Left hindlimb (tissue), 1 donor: ENCODE measurements around the gene TRIM37.
A peak's percentile ranks its signal among the peaks of the same experiment; 100 is the strongest.
"Not testable (repeated sequence)": the region's sequence is repeated elsewhere in the genome, so short reads cannot be mapped to it uniquely, and the experiment has no call there.

Source experiments
- DNase-seq: peaks from one replicate; pipeline ENCODE4 v3.0.0-alpha.2; 2018

Gene TRIM37

GRCh38 chr17:59111539-59111938 lies 4.9 kb upstream of the TRIM37 start:
- DNase-seq: no peak

GRCh38 chr17:59110973-59111372 lies 4.3 kb upstream of the TRIM37 start:
- no peak for DNase-seq

GRCh38 chr17:59108400-59109102 lies 1.9 kb upstream of the TRIM37 start:
- DNase-seq: no peak

GRCh38 chr17:59107306-59107670 lies 608 bp upstream of the TRIM37 start:
- DNase-seq: no peak

- peak; percentile 75 for DNase-seq
These were observed 723 bp downstream of the TRIM37 start for GRCh38 chr17:59105852-59106462.

GRCh38 chr17:59101178-59101577 lies 5.5 kb downstream of the TRIM37 start:
- no peak for DNase-seq

- no peak for DNase-seq
These were observed 8.8 kb downstream of the TRIM37 start for GRCh38 chr17:59097876-59098275.

- no peak for DNase-seq
These were observed 11.7 kb downstream of the TRIM37 start for GRCh38 chr17:59094861-59095530.

- DNase-seq: peak; percentile 33
These were observed 12.9 kb downstream of the TRIM37 start for GRCh38 chr17:59093702-59094231.

GRCh38 chr17:59093145-59093701 lies 13.5 kb downstream of the TRIM37 start:
- DNase-seq: no peak

- DNase-seq: not testable (repeated sequence)
These were observed 16.1 kb downstream of the TRIM37 start for GRCh38 chr17:59090593-59090992.

- no peak for DNase-seq
These were observed 22.5 kb downstream of the TRIM37 start for GRCh38 chr17:59084154-59084553.

- DNase-seq: no peak
These were observed 32.2 kb downstream of the TRIM37 start for GRCh38 chr17:59074494-59074893.

GRCh38 chr17:59073972-59074371 lies 32.7 kb downstream of the TRIM37 start:
- DNase-seq: no peak

GRCh38 chr17:59069856-59070255 lies 36.8 kb downstream of the TRIM37 start:
- DNase-seq: no peak

- no peak for DNase-seq
These were observed 38.9 kb downstream of the TRIM37 start for GRCh38 chr17:59067756-59068155.

- no peak for DNase-seq
These were observed 39.3 kb downstream of the TRIM37 start for GRCh38 chr17:59067340-59067739.

- DNase-seq: no peak
These were observed 44.2 kb downstream of the TRIM37 start for GRCh38 chr17:59062509-59062908.

GRCh38 chr17:59056857-59057256 lies 49.8 kb downstream of the TRIM37 start:
- no peak for DNase-seq

GRCh38 chr17:59049798-59050197 lies 56.9 kb downstream of the TRIM37 start:
- DNase-seq: no peak

GRCh38 chr17:59047616-59048015 lies 59.1 kb downstream of the TRIM37 start:
- DNase-seq: no peak

- DNase-seq: no peak
These were observed 60.5 kb downstream of the TRIM37 start for GRCh38 chr17:59046192-59046591.

GRCh38 chr17:59038734-59039133 lies 67.9 kb downstream of the TRIM37 start:
- DNase-seq: no peak

- no peak for DNase-seq
These were observed 68.7 kb downstream of the TRIM37 start for GRCh38 chr17:59037960-59038359.
